ENCODE measurements around the gene ASPG. TPM values are rescaled to one million over a fixed set of nuclear protein-coding genes. Genes with fewer than 3 reads are reported as not detected.

Gene ASPG
- total and polyA plus RNA-seq, 3 donors from 2014 or later = 2.7 to 3.7 (median 3.3) TPM

DNA sequence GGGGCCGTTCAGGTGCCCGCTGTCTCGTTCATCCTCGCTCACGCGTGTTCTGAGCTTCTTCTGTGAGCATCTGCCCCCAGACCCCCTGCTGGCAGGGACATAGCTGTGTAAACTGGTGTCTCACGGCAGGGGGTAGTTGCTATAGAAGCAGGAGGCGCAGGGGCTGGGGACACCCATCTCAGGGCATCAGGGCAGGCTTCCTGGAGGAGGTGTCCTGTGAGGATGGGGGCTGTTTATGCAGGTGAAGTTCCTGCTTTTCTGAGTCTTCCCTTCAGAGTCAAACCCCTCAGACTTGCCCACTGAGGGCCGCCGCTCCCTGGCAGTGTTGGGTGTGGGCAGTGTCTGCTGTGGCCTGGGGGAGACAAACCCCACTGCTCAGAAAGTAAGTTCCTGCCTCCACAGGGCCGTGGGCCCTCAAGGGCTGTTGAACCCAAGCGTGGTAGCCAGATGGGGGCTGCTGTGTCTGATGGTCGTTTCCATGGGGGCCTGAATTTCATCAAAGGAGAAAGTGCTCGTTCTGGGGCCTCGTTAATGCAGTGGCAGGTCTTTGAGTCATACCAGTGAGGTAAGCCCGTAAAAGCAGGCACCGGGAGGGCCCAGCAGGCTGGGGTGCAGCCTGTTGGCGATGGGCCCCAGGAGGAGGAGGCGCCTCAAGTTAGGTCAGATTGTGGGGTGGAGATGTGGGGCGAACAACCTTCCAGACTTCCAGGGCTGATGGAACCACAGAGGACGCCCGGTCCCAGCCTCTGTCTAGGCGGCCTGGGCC lies 76.3 kb downstream of the ASPG start:
- DNase-seq = no peak
- no peaks in the 10 kb centered on the region for H3K36me3 ChIP-seq (ENCODE audit: low read depth, missing control alignments)
- no peak for TF ChIP-seq POLR2A (IDR thresholded peaks at IDR 0.05)
- TF ChIP-seq, protein P1, sequence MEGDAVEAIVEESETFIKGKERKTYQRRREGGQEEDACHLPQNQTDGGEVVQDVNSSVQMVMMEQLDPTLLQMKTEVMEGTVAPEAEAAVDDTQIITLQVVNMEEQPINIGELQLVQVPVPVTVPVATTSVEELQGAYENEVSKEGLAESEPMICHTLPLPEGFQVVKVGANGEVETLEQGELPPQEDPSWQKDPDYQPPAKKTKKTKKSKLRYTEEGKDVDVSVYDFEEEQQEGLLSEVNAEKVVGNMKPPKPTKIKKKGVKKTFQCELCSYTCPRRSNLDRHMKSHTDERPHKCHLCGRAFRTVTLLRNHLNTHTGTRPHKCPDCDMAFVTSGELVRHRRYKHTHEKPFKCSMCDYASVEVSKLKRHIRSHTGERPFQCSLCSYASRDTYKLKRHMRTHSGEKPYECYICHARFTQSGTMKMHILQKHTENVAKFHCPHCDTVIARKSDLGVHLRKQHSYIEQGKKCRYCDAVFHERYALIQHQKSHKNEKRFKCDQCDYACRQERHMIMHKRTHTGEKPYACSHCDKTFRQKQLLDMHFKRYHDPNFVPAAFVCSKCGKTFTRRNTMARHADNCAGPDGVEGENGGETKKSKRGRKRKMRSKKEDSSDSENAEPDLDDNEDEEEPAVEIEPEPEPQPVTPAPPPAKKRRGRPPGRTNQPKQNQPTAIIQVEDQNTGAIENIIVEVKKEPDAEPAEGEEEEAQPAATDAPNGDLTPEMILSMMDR (IDR thresholded peaks at IDR 0.05) = no peak
- no peaks in the 10 kb centered on the region for H3K9me3 ChIP-seq
- H3K27ac ChIP-seq = no peak overlapping the region
- H3K27me3 ChIP-seq = no peaks in the 10 kb centered on the region
- H3K4me3 ChIP-seq = no peak overlapping the region
- whole genome bisulfite sequencing, 2 donors = 90 to 92% methylated on average over 19 to 22 of the region's 23 CpGs
- peaks cover 10% of the 10 kb centered on the region for H3K4me1 ChIP-seq
- intact Hi-C loops (cut with DNase I; ENCODE audit: low total_unique reads) = no loop called here

DNA sequence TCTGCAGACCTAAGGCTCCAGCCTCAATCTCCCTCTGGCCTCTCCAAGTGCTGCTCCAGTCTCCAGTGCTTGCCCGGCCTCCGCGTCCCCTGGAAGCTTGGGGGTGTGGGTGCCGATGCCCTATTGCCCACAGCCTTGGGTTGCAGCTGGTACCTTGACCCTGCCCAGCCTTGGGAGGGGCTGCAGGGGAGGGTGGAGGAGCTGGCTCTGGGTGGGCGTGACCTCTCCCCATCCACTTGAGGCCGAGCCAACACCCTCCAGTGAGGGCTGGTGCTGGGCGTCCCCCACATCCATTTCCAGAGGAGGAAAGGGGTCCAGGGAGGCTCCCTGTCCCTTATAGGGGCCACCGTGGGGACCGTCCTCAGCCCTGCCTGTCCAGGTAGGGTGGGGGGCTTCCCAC lies 77.0 kb downstream of the ASPG start:
- WGBS, 2 donors = 89 to 93% methylated on average over 7 to 9 of the region's 9 CpGs
- Histone ChIP-seq H3K27me3 (no peaks in the 10 kb centered on the region), H3K9me3 (no peaks in the 10 kb centered on the region)

DNA sequence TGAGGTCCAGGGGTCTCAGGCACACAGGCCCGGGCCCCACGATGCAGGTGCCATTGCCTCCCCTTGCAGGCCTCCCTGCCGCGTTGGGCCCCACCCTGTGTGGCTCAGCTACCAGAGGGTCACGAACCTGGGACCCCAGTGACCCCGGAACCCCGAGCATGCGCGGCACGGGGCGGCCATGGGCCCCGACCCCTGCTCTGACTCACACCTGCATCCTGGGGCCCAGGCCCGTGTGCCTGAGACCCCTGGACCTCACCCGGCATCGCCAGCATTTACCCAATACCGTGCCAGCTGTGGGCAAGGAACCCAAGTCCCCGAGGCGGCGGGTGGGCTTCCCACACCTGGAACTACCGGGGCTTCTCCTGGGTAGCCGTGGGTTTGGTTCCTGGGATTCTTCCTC lies 78.0 kb downstream of the ASPG start:
- Histone ChIP-seq H3K27ac (no peak overlapping the region), H3K4me3 (no peak overlapping the region), H3K9me3 (no peaks in the 10 kb centered on the region), H3K36me3 (ENCODE audit: low read depth, missing control alignments) (no peaks in the 10 kb centered on the region), H3K4me1 (peaks cover 10% of the 10 kb centered on the region), H3K27me3 (no peaks in the 10 kb centered on the region)
- DNase-seq = no peak
- 85 to 89% methylated on average over 10 to 21 of the region's 21 CpGs for WGBS, 2 donors
- TF ChIP-seq POLR2A (IDR thresholded peaks at IDR 0.05) = no peak
- TF ChIP-seq, protein P1 (IDR thresholded peaks at IDR 0.05) = no peak
- intact Hi-C loops (cut with DNase I; ENCODE audit: low total_unique reads) = no loop called here

More for the DNA sequence above, 77.0 kb downstream of the ASPG start:
- no peak for TF ChIP-seq POLR2A (IDR thresholded peaks at IDR 0.05)
- TF ChIP-seq, protein P1 (IDR thresholded peaks at IDR 0.05) = no peak
- intact Hi-C loops (cut with DNase I; ENCODE audit: low total_unique reads) = no loop called here
- Histone ChIP-seq H3K36me3 (ENCODE audit: low read depth, missing control alignments) (no peaks in the 10 kb centered on the region), H3K4me3 (no peak overlapping the region), H3K4me1 (peaks cover 10% of the 10 kb centered on the region), H3K27ac (no peak overlapping the region)
- DNase-seq = no peak

DNA sequence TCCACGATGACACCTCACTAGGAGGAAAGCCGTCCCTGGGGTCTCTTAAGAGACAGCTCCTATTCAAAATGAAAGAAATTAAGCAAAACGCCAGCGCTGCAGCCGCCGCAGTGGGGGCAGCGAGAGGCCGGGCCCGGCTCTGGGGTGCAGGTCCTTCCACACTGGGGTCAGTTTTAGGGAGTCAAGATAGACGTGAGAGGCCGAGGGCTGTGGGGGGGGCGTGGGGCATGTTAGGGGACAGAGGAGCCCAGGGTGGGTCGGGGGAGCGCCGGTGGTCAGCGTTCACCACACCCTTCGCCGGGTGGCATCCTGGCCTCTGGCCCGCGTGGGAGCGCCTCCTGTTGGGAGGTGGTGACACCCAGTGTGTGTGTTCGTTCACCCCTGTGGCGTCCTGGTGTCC lies 78.5 kb downstream of the ASPG start:
- no peaks in the 10 kb centered on the region for H3K27me3 ChIP-seq
- no peak for DNase-seq
- no peaks in the 10 kb centered on the region for H3K36me3 ChIP-seq (ENCODE audit: low read depth, missing control alignments)
- no peak overlapping the region for H3K27ac ChIP-seq
- TF ChIP-seq, protein P1 (IDR thresholded peaks at IDR 0.05) = no peak
- no peak for TF ChIP-seq POLR2A (IDR thresholded peaks at IDR 0.05)
- no peak overlapping the region for H3K4me3 ChIP-seq
- peaks cover 6% of the 10 kb centered on the region for H3K4me1 ChIP-seq
- intact Hi-C loops (cut with DNase I; ENCODE audit: low total_unique reads) = no loop called here
- 81 to 87% methylated on average over 17 to 23 of the region's 23 CpGs for WGBS, 2 donors
- no peaks in the 10 kb centered on the region for H3K9me3 ChIP-seq

DNA sequence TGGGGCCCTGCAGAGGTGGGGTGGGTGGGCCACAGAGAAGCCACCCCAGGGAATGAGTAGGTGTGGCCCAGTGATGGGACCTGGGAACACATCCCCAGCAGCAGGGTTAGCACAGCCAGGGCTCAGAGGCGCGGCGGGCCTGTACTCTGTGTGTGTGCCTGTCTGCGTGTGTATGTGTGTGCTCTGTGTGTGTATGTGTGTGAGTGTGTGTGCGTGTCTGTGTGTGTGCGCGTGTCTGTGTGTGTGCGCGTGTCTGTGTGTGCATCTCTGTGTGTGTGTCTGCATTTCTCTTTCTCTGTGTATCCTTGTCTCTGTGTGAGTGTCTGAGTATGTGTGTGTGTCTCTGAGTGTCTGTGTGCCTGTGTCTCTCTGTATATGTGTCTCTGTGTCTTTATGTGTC lies 79.0 kb downstream of the ASPG start:
- Histone ChIP-seq H3K36me3 (ENCODE audit: low read depth, missing control alignments) (no peaks in the 10 kb centered on the region), H3K4me1 (peaks cover under 1% of the 10 kb centered on the region), H3K9me3 (no peaks in the 10 kb centered on the region), H3K4me3 (no peak overlapping the region), H3K27me3 (no peaks in the 10 kb centered on the region), H3K27ac (no peak overlapping the region)
- no peak for TF ChIP-seq POLR2A (IDR thresholded peaks at IDR 0.05)
- TF ChIP-seq, protein P1 (IDR thresholded peaks at IDR 0.05) = no peak
- intact Hi-C loops (cut with DNase I; ENCODE audit: low total_unique reads) = no loop called here
- no peak for DNase-seq
- 80 to 84% methylated on average over 6 to 9 of the region's 9 CpGs for WGBS, 2 donors

Measured in testis (tissue), 3 donors.